DMS114 treated with DMSO at 0.1 percent for 48 hours (cell line): Measurements from ENCODE around the gene CDC6.
"Not testable (repeated sequence)": the region's sequence is repeated elsewhere in the genome, so short reads cannot be mapped to it uniquely, and the experiment has no call there.

Experiments used
- DNase-seq: peaks from one replicate; lab custom pipeline; 2025; ENCODE audit not compliant: unreplicated experiment; lab: John Stamatoyannopoulos, UW

CDC6 gene

GRCh38 chr17:40287159-40287493 is 553 bp upstream of the CDC6 start:
- DNase-seq: no peak

- DNase-seq: peak; percentile 66
Observed at GRCh38 chr17:40290629-40291280, 3.1 kb downstream of the CDC6 start.

GRCh38 chr17:40291281-40291664 is 3.6 kb downstream of the CDC6 start:
- DNase-seq: no peak

- no peak for DNase-seq
Observed at GRCh38 chr17:40293363-40293762, 5.7 kb downstream of the CDC6 start.

GRCh38 chr17:40295488-40296436 is 8.1 kb downstream of the CDC6 start:
- DNase-seq: no peak

- no peak for DNase-seq
Observed at GRCh38 chr17:40297511-40297910, 9.8 kb downstream of the CDC6 start.

- DNase-seq: no peak
Observed at GRCh38 chr17:40298726-40299125, 11.0 kb downstream of the CDC6 start.

- not testable (repeated sequence) for DNase-seq
Observed at GRCh38 chr17:40299159-40299757, 11.6 kb downstream of the CDC6 start.

GRCh38 chr17:40301315-40301714 is 13.6 kb downstream of the CDC6 start:
- DNase-seq: peak; percentile 19

- peak; percentile 51 for DNase-seq
Observed at GRCh38 chr17:40303009-40303657, 15.5 kb downstream of the CDC6 start.

GRCh38 chr17:40303708-40304551 is 16.3 kb downstream of the CDC6 start:
- DNase-seq: no peak

GRCh38 chr17:40304552-40304863 is 16.8 kb downstream of the CDC6 start:
- DNase-seq: not testable (repeated sequence)

- not testable (repeated sequence) for DNase-seq
Observed at GRCh38 chr17:40304866-40305265, 17.2 kb downstream of the CDC6 start.

- no peak for DNase-seq
Observed at GRCh38 chr17:40306395-40306794, 18.7 kb downstream of the CDC6 start.

GRCh38 chr17:40307001-40307730 is 19.5 kb downstream of the CDC6 start:
- no peak for DNase-seq

GRCh38 chr17:40307740-40308239 is 20.1 kb downstream of the CDC6 start:
- DNase-seq: no peak

GRCh38 chr17:40309031-40309948 is 21.6 kb downstream of the CDC6 start, which contains the start of gene RARA:
Gene RARA, plus strand, starts transcription at chr17:40309180. Its CDS starts 22,039 bp downstream, at chr17:40331219.
- DNase-seq: no peak

- DNase-seq: no peak
Observed at GRCh38 chr17:40309949-40310510, 22.4 kb downstream of the CDC6 start.
